Right atrium auricular region (tissue), 2 donors: Measurements from ENCODE around the gene PON2. TPM values are rescaled to one million over a fixed set of nuclear protein-coding genes. Genes with fewer than 3 reads are reported as not detected.
A peak's percentile ranks its signal among the peaks of the same experiment; 100 is the strongest.

Experiments used
- DNase-seq: peaks from one replicate; pipeline ENCODE4 v3.0.0-alpha.2; 2019; ENCODE audit warnings: low spot score
- H3K27ac ChIP-seq, 2 donors: fragments of 200-600 bp; sonication (generic); 1 replicate in 1 of 2; 2 replicates in 1 of 2; pipeline ENCODE4 v1.5.1; 2016 to 2019
- H3K27me3 ChIP-seq, 2 donors: fragments of 200-600 bp; sonication (generic); one replicate each; pipeline versions ENCODE4 v1.5.1 to v1.6.0; 2017 to 2019
- H3K36me3 ChIP-seq: fragments of 200-600 bp; sonication (generic); one replicate; pipeline ENCODE4 v1.5.1; 2016
- H3K4me1 ChIP-seq, 2 donors: fragments of 200-600 bp; sonication (generic); one replicate each; pipeline versions ENCODE4 v1.5.1 to v1.6.0; 2017 to 2019
- H3K4me3 ChIP-seq, 2 donors: fragments of 200-600 bp; sonication (generic); 1 replicate in 1 of 2; 2 replicates in 1 of 2; pipeline ENCODE4 v1.5.1; 2017 to 2019; ENCODE audit warnings: mild to moderate bottlenecking in 1 of 2, moderate library complexity in 1 of 2
- H3K9me3 ChIP-seq, 2 donors: fragments of 200-600 bp; sonication (generic); one replicate each; pipeline ENCODE4 v1.5.1; 2019
- total RNA-seq, 2 donors: library from RNA; depleted of rRNA; stranded (reverse); fragments of >200 nt; gene quantifications; one replicate each; pipeline ENCODE4 v1.1.0, GENCODE V29; 2016
- TF ChIP-seq, protein P1 (sequence below), 2 donors: fragments of 200-600 bp; sonication (generic); IDR thresholded peaks; one replicate each; pipeline ENCODE4 v1.5.1; 2019; ENCODE audit warnings: antibody characterized with exemption in 2 of 2

The PON2 gene
- total RNA-seq, 2 donors from 2014 or later: 45.4 to 77.1 TPM

DNA sequence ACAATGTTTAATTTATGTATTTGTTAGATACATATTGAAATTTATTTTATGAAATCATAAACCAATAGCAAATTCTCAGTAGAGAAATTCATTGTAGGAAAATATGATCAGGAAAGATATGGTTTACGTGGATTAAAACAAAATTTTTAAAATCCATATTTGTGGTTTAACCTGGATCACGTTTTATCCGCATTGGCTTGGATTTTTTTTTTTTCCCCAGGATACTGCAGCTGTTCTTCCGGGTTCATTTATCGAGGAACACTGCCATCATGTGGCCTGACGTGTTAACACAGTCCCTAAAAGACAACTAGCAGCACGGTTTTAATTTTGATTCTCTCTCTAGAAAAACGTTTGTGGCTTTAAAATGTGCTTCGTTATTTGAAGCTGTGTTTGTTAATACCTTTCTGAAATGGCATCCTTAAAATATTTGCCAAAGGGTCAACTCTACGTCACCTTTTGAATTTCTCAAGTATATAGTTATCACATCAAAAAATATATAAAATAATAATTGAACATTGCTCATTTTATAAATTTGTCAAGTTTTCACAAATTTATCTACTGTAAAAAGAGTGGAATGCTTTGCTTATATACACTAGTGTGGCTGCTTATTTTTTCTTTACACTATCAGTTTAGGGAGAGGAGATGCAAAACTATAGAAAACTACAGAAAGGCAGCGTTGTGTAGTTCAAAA, 42.2 kb upstream of the PON2 start:
- Histone ChIP-seq H3K4me1 (no peaks in the 10 kb centered on the region), H3K27ac (no peak overlapping the region), H3K27me3 (no peaks in the 10 kb centered on the region), H3K4me3 (no peak overlapping the region), H3K36me3 (no peaks in the 10 kb centered on the region), H3K9me3 (no peaks in the 10 kb centered on the region)
- TF ChIP-seq, protein P1, sequence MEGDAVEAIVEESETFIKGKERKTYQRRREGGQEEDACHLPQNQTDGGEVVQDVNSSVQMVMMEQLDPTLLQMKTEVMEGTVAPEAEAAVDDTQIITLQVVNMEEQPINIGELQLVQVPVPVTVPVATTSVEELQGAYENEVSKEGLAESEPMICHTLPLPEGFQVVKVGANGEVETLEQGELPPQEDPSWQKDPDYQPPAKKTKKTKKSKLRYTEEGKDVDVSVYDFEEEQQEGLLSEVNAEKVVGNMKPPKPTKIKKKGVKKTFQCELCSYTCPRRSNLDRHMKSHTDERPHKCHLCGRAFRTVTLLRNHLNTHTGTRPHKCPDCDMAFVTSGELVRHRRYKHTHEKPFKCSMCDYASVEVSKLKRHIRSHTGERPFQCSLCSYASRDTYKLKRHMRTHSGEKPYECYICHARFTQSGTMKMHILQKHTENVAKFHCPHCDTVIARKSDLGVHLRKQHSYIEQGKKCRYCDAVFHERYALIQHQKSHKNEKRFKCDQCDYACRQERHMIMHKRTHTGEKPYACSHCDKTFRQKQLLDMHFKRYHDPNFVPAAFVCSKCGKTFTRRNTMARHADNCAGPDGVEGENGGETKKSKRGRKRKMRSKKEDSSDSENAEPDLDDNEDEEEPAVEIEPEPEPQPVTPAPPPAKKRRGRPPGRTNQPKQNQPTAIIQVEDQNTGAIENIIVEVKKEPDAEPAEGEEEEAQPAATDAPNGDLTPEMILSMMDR (IDR thresholded peaks at IDR 0.05): peak; percentile 32 to 87
- DNase-seq: peak; percentile 73

DNA sequence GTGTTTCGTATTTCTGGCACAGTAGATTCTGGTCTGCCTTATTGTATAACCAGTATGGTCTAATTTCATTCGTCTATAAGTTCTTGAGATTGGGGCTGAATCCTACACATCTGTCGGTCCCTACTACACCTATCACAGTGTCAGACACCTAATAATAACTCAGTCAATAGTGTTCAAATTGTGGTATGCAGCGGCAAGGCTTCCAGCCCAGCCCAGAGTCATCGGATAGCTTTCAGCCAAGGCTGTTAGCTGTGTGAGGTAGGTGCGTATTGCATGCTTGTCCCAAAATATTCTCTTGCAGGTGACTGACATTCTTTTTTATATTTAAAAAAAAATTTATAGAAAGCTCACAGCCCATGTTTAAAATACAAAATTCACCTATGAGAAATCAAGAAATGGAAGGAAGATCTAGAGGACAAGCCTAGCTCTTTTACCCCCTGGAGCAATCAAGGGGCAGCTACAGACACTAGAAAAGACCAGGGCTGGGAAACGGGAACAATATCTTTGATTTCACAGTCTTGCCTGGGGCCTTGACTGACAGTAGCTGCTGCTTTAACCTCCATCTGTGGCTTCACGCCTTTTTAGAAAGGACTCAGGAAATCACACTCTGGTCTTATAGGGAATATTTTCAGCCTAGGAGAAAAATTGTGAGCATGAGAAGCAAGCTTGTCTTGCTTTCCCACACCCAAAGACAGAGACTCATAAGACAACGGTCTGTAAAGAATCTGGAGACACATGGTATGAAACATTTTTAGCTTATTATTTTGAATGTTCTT, 41.4 kb upstream of the PON2 start:
- Histone ChIP-seq H3K27me3 (no peaks in the 10 kb centered on the region), H3K36me3 (no peaks in the 10 kb centered on the region), H3K4me3 (no peak overlapping the region), H3K4me1 (no peaks in the 10 kb centered on the region), H3K9me3 (no peaks in the 10 kb centered on the region), H3K27ac (no peak overlapping the region)
- no peak for DNase-seq
- TF ChIP-seq, protein P1 (IDR thresholded peaks at IDR 0.05): no peak

DNA sequence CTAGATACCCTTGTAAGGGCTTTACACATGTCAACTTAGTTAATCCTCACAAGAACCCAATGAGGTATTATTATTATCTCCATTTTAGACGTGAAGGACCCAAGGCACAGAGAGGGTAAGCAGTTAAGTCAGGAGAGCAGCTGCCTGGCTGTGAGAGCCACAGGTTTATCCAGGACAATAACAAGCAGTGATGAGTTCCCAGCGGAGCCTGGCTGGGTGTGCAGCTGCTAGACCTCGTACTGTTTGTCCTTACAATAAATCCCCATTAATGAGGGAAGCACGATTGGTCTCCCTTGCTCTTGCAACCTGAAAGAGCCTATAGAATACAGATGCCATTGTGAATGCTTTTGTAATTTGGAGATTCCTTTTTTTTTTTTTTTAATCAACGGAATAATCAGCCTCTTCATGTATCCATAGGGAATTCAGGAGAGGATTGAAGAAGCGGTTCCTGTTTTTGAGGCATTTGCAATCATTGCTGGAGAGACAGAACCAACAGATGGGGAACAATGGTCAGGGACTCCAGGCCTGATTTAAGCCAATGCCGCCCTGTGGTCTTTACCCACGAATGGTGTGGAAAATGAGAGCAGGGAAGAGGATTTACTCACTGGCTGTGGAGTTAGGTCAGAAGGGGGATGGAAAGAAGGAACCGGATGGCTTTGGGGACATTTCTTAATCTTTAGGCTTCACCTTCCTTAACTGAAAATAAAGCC, 38.6 kb upstream of the PON2 start:
- no peaks in the 10 kb centered on the region for H3K9me3 ChIP-seq
- no peak overlapping the region for H3K27ac ChIP-seq
- no peaks in the 10 kb centered on the region for H3K36me3 ChIP-seq
- no peak overlapping the region for H3K4me3 ChIP-seq
- TF ChIP-seq, protein P1 (IDR thresholded peaks at IDR 0.05): no peak
- H3K4me1 ChIP-seq: no peaks in the 10 kb centered on the region
- no peak for DNase-seq
- H3K27me3 ChIP-seq: no peaks in the 10 kb centered on the region

DNA sequence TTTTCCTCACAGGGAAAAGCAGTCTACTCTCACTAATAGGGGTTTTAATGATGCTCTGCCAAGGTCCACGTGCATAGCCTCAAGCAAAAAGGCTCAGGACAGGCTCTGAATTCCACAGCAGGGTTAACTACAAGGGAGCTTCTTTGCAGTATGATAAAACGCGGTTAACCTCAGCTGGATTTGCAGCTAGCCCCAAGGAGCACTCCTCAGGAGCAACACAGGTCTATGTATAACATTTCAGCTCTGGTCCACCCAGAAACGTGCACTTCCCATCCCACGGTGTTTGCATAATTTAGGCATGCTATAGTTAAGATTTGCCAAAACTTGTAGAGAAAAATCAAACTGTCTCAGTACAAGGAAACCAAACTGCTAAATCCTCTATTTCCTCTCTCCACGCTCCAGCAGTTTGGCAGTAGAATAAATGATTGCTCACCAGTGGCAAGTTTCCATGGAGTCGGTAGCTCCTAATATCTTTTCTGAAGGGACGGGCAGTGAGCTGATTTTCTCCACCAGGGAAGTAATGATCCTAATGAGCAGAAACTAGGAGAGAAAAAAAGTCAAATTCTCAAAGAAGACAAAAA, 37.8 kb upstream of the PON2 start:
- Histone ChIP-seq H3K4me3 (no peak overlapping the region), H3K36me3 (no peaks in the 10 kb centered on the region), H3K27ac (no peak overlapping the region), H3K9me3 (no peaks in the 10 kb centered on the region), H3K4me1 (no peaks in the 10 kb centered on the region), H3K27me3 (no peaks in the 10 kb centered on the region)
- TF ChIP-seq, protein P1 (IDR thresholded peaks at IDR 0.05): no peak
- no peak for DNase-seq

DNA sequence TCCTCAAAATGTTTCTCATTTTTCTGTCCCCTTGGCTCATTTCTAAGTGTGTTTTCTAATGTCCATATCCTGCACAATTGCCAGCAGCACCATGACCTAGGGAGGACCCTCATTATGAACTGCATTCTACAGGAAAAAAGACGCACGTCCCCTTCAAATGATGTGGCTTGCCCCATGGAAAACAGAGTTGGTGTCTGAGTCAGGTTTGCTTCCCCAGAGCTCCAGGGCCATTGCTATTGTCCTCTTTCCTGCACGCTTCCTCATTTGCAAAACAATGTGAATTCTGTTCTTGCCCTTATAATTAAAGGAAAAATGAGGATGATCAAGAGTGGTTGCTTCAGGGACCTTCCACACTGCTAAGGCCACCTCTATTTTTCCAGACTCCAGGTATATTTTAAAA, 36.2 kb upstream of the PON2 start:
- Histone ChIP-seq H3K36me3 (no peaks in the 10 kb centered on the region), H3K4me1 (no peaks in the 10 kb centered on the region), H3K27ac (no peak overlapping the region), H3K27me3 (no peaks in the 10 kb centered on the region), H3K9me3 (no peaks in the 10 kb centered on the region), H3K4me3 (no peak overlapping the region)
- no peak for DNase-seq
- TF ChIP-seq, protein P1 (IDR thresholded peaks at IDR 0.05): no peak
